Measurements from ENCODE around the gene TMED5. TPM values are rescaled to one million over a fixed set of nuclear protein-coding genes. Genes with fewer than 3 reads are reported as not detected.

TMED5 gene
- total and polyA plus RNA-seq, 2 of the 4 experiments (the other 2 are of a cell fraction), result 20.1 to 38.1 TPM

DNA sequence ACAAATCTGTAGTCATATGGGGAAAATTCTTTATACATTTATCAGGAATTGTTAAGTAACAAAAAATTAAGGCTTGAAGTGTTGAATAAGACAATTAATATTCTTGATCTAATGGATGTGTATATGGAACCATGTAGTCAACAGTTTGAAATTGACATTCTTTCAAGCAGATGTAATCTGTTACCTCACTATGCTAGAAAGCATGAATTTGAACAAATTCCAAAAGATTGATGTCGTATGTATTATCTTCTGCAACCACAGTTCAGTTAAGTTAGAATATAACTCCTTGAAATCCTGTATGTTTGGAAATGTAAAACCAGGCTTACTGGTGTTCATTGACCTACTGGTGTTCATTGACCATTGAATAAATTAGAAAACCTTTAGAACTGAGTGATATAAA, 16.4 kb upstream of the TMED5 start:
- no peak overlapping the region for H3K4me3 ChIP-seq (ENCODE audit: insufficient read depth, low read depth, low read length)
- no peak overlapping the region for H3K9ac ChIP-seq (ENCODE audit: low read depth, low read length)
- peaks cover 12% of the 10 kb centered on the region for H3K9me1 ChIP-seq (ENCODE audit: insufficient read depth, low read length)
- in situ Hi-C loops (cut with MboI; ENCODE audit: low sequenced_read_pairs) (no loop called here), intact Hi-C loops (cut with micrococcal nuclease) (no loop called here), dilution Hi-C loops (cut with HindIII; ENCODE audit: low sequenced_read_pairs, unreplicated experiment) (no loop called here)
- no peaks in the 10 kb centered on the region; the same call in 1 of the 2 replicates for H3K4me1 ChIP-seq (ENCODE audit: control insufficient read depth, insufficient read depth, low read length)
- no peak overlapping the region for H2AK9ac ChIP-seq (replicated peaks; ENCODE audit: low read depth, low read length, poor library complexity)
- no peak overlapping the region for H2BK120ac ChIP-seq (ENCODE audit: low read depth, low read length)
- no peak overlapping the region for H4K5ac ChIP-seq (ENCODE audit: low read depth, low read length)
- H3K14ac ChIP-seq (replicated peaks; ENCODE audit: low read depth, low read length), result no peak overlapping the region
- H2AK5ac ChIP-seq (ENCODE audit: low read depth, low read length), result no peak overlapping the region
- no peak overlapping the region for H3K56ac ChIP-seq (ENCODE audit: extremely low read depth, insufficient read depth, low read length)
- H2BK15ac ChIP-seq (ENCODE audit: low read depth, low read length), result no peak overlapping the region
- BruUV-seq (replicated peaks), result no TSS peak
- no peaks in the 10 kb centered on the region for H3K27me3 ChIP-seq (ENCODE audit: control insufficient read depth, insufficient read depth, low read length)
- no peak overlapping the region for H4K91ac ChIP-seq (ENCODE audit: insufficient read depth, low read depth, low read length)
- no peak overlapping the region for H3K23ac ChIP-seq (ENCODE audit: low read depth, low read length)
- H4K20me1 ChIP-seq (ENCODE audit: insufficient read depth, low read length), result no peaks in the 10 kb centered on the region
- peaks cover 5% of the 10 kb centered on the region for H3K36me3 ChIP-seq (ENCODE audit: control insufficient read depth, insufficient read depth, low read length)
- no CpG with 5 or more reads among the region's 1 CpG for WGBS, 2 experiments (ENCODE audit: extremely low coverage in 2 of 2, insufficient read length in 1 of 2)
- no peak overlapping the region for H2BK20ac ChIP-seq (ENCODE audit: low read depth, low read length)
- no peak overlapping the region for H2BK5ac ChIP-seq (ENCODE audit: low read depth, low read length, poor library complexity, severe bottlenecking)
- H3K4ac ChIP-seq (ENCODE audit: low read depth, low read length), result no peak overlapping the region
- CTCF ChIA-PET, result no interaction called here
- POLR2A ChIA-PET (ENCODE audit: unreplicated experiment), result no interaction called here
- H3K79me1 ChIP-seq (ENCODE audit: low read depth in 1 of 2, low read length in 2 of 2), result peaks cover 3 to 4% of the 10 kb centered on the region in 2 experiments; a peak in 2 of 4 replicates
- H4K8ac ChIP-seq (ENCODE audit: low read depth in 2 of 2, low read length in 2 of 2), result no peak overlapping the region
- ATAC-seq (ENCODE audit: low read depth) (peak; percentile 75), DNase-seq (peak; percentile 82)
- no peak overlapping the region for H3K4me2 ChIP-seq (ENCODE audit: low read depth, low read length)
- no peak overlapping the region for H2AFZ ChIP-seq (replicated peaks; ENCODE audit: low read length, poor library complexity)
- no peaks in the 10 kb centered on the region for H3K9me3 ChIP-seq (ENCODE audit: control insufficient read depth, insufficient read depth, low read length)
- TF ChIP-seq BHLHE40 (IDR thresholded peaks at IDR 0.05; ENCODE audit: low read depth, low read length), result no peak
- no peak for TF ChIP-seq NFE2L2 (IDR thresholded peaks at IDR 0.05; ENCODE audit: low read depth, low read length)
- no peak for TF ChIP-seq MAFK (IDR thresholded peaks at IDR 0.05; ENCODE audit: low read depth, low read length)
- no peak for TF ChIP-seq FOS (IDR thresholded peaks at IDR 0.05; ENCODE audit: low read depth, low read length)
- no peak overlapping the region for H3K18ac ChIP-seq (ENCODE audit: low read depth, low read length)
- no peak overlapping the region for H3K27ac ChIP-seq (ENCODE audit: insufficient read depth, low read length)

Data from IMR-90 (cell line).